GM12864 (cell line): ENCODE measurements around the gene USP43.
"Not testable (repeated sequence)": the region's sequence is repeated elsewhere in the genome, so short reads cannot be mapped to it uniquely, and the experiment has no call there.

Source experiments
- DNase-seq: peaks from one replicate; pipeline ENCODE4 v3.0.0-alpha.2; 2011; ENCODE audit warnings: low read depth
- H3K4me3 ChIP-seq: 2 replicates; pipeline ENCODE4 v1.5.1; 2011; ENCODE audit warnings: mild to moderate bottlenecking, low read depth, low read length, control low read depth
- TF ChIP-seq, protein P1 (sequence below): IDR thresholded peaks from 2 replicates; pipeline ENCODE4 v1.5.1; 2011; ENCODE audit warnings: low read depth, mild to moderate bottlenecking, moderate library complexity, low read length, control low read depth, inconsistent platforms; ENCODE audit errors: missing control alignments

Gene USP43

DNA sequence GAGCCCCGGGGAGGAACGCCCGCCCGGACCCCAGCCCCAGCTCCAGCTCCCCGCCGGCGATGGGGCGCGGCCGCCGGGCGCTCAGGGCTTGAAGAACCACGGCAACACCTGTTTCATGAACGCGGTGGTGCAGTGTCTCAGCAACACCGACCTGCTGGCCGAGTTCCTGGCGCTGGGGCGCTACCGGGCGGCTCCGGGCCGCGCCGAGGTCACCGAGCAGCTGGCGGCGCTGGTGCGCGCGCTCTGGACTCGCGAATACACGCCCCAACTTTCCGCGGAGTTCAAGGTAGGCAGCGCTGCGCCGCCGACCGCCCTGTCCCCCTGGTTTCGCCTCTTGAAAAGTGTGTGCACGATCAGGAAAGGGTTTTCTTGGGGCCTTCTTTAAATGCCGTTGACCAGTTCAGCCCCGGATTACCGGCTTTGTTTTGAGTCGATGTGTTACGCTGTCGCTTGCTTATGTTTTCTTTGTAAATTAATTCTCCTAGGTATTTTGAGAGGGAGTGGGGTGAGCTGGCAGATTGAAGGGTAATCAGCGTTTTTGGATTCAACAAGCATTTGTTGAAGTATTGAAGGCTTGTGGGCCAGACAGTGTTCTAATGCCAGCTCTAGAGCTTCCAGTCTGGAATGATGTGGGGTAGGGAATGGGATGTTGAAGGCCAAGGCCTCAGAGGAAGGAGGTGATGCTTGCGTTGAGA lies 681 bp downstream of the USP43 start:
- TF ChIP-seq, protein P1, sequence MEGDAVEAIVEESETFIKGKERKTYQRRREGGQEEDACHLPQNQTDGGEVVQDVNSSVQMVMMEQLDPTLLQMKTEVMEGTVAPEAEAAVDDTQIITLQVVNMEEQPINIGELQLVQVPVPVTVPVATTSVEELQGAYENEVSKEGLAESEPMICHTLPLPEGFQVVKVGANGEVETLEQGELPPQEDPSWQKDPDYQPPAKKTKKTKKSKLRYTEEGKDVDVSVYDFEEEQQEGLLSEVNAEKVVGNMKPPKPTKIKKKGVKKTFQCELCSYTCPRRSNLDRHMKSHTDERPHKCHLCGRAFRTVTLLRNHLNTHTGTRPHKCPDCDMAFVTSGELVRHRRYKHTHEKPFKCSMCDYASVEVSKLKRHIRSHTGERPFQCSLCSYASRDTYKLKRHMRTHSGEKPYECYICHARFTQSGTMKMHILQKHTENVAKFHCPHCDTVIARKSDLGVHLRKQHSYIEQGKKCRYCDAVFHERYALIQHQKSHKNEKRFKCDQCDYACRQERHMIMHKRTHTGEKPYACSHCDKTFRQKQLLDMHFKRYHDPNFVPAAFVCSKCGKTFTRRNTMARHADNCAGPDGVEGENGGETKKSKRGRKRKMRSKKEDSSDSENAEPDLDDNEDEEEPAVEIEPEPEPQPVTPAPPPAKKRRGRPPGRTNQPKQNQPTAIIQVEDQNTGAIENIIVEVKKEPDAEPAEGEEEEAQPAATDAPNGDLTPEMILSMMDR = no peak
- DNase-seq = no peak
- peak overlapping the region; percentile 15 for H3K4me3 ChIP-seq

DNA sequence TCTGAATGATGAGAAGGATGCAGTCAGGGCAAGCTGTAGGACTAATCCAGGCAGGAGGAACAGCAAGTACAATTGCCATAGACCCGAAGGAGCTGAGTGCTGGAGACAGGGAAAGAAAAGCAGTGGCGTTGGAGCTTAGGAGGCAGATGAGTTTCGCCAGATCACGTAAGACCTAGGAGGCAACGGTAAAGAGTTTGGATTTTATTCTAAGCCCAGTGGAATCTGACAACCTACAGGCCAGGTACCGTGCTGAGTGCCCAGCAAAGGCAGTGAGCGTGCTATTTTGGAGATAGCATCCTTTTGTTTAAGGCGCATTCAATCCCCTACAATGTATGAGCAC lies 1.2 kb downstream of the USP43 start:
- TF ChIP-seq, protein P1 = no peak
- H3K4me3 ChIP-seq = no peak overlapping the region
- DNase-seq = no peak

DNA sequence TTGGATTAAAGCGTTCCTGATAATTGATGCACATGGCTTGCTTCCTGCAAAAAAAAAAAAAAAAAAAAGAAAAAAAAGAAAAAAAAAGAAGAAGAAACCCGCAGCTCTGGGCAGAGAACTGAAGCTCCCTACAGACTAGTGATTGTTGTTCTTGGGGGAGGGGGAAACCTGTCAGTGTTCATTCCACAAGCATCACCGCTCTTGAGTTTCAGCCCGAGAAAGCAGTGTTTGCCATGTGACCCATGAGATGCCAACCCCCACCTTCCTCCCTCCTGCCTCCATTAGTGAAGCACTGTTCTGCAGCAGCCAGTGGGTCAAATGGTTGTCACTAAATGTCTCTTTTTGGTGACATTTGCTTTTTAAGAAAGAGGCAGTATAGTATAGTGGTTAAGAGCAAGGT lies 1.7 kb downstream of the USP43 start:
- DNase-seq = no peak
- no peak overlapping the region for H3K4me3 ChIP-seq
- TF ChIP-seq, protein P1 = no peak

DNA sequence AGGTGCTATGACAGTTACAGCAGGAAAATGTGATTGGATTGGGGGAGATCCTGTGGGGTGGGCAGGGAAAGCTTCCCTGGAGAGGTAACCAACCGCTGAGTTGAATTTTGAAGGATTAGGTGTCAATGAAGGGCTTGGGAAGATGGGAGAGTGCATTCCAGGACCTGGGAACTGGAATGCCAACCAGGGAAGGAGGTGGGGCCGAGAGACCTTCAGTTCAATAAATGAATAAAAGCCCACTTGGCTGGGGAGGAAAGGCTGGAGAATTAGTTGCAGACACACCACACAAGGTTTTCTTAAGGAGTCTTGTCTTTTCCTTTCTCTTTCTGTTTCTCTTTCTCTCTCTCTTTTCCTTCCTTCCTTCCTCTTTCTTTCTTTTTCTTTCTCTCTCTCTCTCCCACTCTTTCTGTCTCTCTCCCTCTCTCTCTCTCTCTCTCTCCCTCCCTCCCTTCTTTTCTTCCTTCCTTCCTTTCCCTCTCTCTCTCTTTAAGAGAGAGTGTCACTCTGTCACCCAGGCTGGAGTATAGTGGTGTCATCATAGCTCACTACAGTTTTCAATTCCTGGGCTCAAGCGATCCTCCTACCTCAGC lies 3.3 kb downstream of the USP43 start:
- H3K4me3 ChIP-seq = no peak overlapping the region
- TF ChIP-seq, protein P1 = no peak
- no peak for DNase-seq

DNA sequence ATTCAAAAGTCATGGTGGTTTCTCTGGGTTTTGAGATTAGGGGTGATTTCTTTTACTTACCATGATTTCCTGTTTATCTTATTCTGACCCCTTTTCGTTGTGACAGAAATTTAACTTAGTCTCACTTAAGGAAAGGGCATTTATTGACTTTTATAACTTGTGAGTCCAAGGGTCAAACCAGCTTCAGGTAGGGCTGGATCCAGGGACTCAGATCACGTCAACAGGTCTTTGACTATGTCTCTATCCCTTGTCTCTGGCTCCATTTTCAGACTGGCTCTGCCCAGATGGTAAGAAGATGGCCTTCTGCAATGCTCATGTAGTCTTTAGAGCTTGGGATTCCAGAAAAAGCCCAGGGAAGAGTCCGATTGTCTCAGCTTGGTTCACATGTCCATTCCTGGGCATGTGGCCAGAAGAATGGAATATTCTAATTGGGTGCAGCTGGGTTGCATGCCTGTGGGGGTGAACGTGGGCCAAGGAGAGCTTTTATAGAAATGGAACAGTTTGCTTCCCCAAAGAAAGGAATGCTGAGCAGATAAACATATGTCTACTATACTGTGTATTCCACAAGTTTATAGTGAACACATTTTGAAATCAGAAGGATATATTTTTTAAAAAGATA lies 13.4 kb downstream of the USP43 start:
- TF ChIP-seq, protein P1 = no peak
- H3K4me3 ChIP-seq = no peak overlapping the region
- no peak for DNase-seq

DNA sequence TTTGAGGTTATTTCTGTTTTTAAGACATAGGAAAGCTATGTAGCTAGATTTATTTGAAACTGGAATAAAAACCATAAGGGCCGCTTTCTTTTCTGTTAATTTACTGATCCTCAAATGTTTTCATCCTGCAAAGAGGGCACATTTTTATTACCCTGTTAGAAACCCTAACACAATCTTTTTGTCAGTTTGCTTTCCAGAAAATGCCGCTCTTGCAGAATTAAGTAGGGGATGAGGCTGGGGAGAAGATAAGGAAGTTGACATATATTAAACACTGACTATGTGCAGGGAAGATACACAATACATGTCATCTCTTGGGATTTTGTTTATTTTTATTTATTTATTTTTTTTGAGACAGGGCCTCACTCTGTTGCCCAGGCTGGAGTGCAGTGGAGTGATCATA lies 15.7 kb downstream of the USP43 start:
- H3K4me3 ChIP-seq = no peak overlapping the region
- no peak for DNase-seq
- TF ChIP-seq, protein P1 = no peak

DNA sequence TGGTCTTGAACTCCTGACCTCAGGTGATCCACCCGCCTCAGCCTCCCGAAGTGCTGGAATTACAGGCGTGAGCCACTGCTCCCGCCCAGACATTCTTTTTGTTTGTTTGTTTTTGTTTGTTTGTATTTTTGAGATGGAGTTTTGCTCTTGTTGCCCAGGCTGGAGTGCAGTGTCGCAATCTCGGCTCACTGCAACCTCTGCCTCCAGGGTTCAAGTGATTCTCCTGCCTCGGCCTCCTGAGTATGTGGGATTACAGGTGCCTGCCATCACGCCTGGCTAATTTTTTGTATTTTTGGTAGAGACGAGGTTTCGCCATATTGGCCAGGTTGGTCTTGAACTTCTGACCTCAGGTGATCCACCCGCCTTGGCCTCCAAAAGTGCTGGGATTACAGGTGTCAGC lies 18.2 kb downstream of the USP43 start:
- not testable (repeated sequence) for H3K4me3 ChIP-seq, DNase-seq
